GM19025 (cell line): ENCODE data around the gene ATF2.
A peak's percentile ranks its signal among the peaks of the same experiment; 100 is the strongest.
"Not testable (repeated sequence)": the region's sequence is repeated elsewhere in the genome, so short reads cannot be mapped to it uniquely, and the experiment has no call there.

Source experiments
- ATAC-seq: cut with Tn5 transposase; IDR thresholded peaks from one replicate; pipeline ENCODE4 v1.9.1; 2021; ENCODE audit warnings: mild to moderate bottlenecking, low read depth, moderate library complexity; ENCODE audit not compliant: unreplicated experiment

The ATF2 gene

DNA sequence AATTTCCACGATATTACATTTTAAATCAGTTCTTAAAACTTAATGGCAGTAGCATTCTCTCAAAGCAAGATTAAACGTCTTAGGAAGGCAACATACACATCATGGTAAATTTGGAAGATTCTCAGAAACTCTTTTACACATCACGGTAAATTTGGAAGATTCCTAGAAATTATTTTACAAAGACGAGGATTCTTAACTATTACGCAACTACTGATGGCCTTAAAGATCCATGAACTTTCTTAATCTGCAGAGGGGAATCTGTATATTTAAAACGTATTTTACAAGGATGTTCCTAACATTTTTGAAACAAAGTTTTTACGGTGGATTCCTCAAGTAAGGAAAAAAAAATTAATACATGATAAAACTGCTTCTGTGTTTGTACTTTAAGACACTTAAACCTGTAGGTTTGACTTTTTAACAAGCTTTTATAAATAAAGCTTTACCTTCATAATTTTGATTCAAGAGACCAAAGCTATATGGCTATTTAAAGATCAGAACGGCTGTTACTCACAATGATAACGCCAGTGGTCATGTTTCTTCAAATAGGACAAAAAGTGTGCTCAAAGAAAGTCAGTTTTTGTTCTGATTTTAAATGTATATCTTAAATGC is 1.7 kb downstream of the ATF2 start:
- ATAC-seq: no peak

DNA sequence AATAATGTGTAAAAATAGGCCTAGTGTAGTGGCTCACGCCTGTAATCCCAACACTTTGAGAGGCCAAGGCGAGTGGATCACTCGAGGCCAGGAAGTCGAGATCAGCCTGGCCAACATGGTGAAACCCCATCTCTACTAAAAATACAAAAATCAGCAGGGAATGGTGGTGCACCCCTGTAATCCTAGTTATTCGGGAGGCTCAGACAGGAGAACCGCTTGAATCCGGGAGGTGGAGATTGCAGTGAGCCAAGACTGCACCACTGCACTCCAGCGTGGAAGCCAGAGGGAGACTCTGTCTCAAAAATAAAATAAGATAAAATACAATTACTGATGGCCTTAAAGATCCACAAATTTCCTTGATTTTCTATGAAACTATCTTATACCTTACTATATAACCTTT is 3.8 kb downstream of the ATF2 start:
- ATAC-seq: no peak

DNA sequence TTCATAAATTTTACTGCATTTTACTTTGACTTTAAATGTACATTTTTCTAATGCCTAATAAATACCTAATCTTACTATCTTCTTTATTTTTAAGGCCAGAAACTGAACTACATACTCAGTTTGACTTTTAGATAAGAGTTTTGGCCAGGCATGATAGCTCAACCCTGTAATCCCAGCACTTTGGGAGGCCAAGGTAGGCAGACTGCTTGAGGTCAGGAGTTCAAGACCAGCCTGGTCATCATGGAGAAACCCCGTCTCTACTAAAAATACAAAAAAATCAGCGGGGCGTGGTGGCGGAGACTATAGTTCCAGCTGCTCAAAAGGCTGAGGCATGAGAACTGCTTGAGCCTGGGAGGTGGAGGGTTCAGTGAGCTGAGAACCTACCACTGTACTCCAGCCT is 9.1 kb downstream of the ATF2 start:
- ATAC-seq: no peak

DNA sequence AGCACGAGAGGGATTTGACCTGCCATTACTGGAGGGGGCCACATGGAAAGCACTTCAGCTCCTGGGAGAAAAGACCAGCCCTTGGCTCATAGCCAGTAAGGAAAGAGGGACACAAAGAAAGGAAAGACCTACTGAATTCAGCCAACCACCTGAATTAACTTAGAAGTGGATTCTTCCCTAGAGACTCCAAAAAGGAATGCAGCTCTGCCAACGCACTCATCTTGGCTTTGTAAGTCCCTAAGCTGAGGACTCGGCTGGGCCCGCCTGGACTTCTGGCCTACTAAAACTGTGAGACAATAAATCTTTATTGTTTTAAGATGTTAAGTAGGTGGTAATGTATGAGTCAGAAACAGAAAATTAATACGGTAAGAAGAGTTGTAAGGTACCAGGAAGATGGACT is 11.5 kb downstream of the ATF2 start:
- ATAC-seq: no peak

DNA sequence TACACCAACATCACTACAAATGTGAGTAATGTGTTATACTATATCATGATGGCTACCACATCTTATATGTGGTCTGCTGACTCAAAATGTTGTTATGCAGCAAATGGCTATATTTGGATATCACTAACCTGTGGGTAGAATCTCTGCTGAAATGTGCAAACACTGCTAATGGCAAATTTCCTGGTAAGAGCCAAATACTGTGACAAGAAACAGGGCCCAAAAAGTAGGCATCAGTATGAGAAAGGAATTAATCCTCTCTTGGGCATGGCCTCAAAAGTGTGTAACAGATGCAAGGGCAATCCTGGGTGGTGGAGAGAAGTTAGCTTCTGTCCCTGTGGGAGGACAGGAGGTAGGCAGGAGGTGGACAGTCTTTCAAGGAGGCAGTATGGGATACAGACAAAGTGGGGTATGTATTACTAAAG is 13.3 kb downstream of the ATF2 start:
- ATAC-seq: no peak

DNA sequence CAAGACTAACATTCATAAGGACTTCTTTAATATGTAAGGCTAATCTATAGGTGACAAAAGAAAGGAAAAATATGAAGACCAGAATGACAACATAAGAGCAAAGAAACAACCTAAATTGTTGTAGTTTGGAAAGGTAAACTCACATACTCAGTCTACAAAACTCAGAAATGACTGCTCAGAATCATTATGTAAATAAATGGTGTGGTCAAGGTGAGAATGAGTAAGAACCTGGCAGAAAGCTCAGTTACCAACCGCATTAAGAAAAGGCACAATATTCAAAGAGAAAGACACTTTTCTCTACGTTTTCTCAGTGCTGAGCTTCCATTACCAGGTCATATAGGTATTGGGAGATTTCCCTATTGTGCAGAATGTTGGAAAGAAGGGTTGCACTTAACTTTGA is 15.8 kb downstream of the ATF2 start:
- ATAC-seq: peak; percentile 70

DNA sequence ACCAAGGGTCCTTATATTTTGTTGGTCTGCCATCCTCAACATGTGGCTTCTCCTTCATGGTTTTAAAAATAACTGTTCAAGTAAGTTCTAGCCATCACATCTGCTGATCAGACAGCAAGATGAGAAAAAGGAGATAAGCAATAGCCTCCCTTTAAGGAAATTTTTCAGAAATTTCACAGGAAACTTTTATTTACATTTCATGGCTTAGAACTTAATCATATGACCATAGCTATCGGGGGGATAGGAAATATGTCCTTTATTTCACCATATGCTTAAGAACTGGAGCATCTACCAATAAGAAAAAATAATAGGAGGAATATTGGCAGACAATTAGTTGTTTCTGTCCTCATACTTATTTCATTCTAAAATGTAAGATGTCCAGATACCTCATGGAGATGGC is 16.2 kb downstream of the ATF2 start:
- no peak for ATAC-seq

DNA sequence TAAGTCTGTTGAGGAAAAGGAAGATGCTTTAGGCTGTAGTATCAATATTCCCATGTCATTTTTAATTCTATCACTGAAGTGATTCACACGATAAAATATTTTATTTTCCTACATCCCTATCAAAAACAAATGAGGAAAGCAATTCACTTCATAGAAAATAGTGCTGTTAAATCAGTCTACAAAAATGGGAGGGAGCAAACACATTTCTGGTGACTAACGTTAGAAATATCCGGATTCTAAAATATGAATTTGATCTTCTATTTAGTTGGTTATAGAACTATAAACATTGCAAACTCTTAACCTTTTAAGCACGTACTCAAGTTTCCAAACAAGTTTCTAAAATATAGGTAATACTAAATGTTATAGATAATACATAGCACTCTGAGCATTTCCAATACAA is 20.8 kb downstream of the ATF2 start:
- no peak for ATAC-seq

DNA sequence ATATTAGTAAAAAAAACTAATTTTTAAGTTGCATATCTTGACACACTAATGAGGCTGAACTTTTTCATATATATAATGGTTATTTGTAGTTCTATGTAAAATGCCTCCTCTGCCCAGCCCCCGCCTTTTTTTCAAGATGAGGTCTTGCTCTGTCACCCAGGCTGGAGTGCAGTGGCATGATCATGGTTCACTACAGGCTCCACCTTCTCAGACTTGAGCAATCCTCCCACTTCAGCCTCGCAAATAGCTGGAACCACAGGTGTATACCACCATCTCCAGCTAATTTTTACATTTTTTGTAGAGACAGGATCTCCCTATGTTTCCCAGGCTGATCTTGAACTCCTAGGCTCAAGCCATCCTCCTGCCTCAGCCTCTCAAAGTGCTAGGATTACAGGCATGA is 24.3 kb downstream of the ATF2 start:
- no peak for ATAC-seq

DNA sequence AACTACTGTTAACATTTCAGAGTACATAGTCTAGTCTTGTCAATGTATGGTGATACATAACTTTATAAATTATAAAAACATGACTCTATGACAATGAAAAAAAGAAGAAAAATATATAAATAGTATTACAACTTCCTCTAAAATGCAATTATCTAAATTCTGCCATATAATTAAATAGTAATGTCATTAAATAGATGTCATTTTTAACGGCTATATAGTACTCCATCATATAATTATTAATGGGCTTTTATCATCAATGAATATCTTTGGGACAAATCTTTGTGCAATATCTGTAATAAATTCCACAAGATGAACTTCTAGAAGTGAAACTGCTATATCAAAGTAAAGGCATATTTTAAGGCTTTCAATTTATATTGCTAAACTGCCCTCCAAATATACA is 24.8 kb downstream of the ATF2 start:
- no peak for ATAC-seq

DNA sequence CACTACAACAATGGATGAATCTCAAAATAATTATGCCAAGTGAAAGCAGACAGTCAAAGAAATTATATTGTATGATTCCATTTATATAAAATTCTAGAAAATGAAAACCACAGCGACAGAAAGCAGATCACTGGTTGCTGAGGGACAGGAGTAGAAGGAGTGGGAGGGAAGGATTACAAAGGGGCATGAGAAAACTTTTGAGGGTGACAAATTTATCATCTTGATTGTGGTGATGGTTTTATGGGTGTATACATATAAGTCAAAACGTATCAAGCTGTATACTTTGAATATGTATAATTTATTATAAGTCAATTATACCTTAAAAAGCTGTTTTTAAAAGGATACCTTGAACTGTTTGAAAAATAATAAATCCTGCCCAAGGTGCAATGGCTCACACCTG is 27.7 kb downstream of the ATF2 start:
- no peak for ATAC-seq

DNA sequence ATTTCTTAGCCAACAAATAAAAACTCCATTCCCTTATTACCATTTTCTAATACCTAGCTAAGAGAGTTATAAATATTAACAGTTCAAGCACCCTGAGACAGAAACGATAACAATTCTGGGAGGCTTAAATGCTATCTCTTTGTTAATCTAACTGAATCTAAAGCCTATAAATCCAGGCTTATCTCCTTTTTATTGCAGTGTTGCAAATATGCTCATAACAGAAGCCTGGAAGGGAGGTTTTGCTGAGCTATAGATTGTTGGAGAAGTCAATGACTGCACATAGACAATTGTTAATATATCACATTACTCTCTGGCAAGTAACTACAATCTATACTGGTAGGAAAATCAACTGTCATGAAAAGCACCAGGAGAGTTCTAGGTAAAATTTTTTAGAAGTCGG is 30.2 kb downstream of the ATF2 start:
- ATAC-seq: no peak

DNA sequence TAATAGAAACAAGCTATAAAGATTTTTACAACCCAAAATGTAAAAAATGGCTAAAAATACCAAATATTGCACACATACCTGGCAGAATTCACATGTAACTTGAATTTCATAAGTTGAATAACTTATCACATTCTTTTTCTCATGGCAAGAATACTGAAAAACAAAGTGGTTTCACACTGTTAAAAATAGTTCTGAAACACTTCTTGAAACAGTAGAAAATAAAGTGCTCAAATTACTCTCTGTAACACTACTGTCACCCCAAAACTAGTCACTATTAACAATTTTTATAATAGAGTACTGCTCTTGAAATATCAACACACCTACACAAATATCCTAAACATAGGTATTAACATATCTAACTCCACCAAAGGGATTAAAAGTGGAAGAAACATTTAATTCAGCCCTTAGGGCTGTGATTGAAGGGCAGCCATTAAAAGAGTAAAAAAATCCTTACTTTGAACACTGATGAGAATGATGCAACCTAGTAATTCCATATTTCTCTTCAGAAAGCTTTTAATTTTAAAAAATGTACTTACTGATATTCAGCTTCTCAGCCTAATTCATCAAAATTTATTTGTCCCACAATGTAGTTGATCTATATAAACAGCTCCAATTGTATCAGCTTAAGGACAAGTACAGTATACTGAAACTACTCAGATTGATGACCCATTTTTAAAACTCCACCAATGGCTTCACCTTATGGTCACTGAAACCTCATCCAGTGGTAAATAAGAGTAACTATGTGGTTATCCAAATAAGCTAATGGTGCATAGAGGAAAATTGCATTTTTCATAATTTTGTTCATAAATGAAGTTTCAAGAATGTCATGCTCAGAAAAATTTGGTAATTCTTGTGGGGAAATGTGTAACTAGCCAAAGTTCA is 31.4 kb downstream of the ATF2 start:
- ATAC-seq: peak; percentile 49

DNA sequence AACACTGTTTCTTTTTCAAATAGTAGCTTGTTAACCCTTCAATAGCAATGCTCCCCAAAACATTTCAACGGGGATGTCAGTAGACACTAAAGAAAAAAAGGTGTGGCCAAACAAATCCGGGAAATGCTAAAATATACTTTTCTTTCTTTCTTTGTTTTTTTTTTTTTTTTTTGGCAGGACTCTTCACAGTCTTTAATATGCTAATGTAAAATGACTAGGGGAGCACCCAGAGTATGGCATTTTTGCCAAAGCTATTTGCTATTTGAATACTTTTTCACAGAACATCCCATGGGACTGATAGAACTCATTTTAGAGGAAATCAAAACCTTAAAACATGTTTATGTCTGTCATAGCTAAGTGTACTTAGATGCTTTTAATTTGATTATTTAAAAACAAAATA is 32.1 kb downstream of the ATF2 start:
- ATAC-seq: no peak

DNA sequence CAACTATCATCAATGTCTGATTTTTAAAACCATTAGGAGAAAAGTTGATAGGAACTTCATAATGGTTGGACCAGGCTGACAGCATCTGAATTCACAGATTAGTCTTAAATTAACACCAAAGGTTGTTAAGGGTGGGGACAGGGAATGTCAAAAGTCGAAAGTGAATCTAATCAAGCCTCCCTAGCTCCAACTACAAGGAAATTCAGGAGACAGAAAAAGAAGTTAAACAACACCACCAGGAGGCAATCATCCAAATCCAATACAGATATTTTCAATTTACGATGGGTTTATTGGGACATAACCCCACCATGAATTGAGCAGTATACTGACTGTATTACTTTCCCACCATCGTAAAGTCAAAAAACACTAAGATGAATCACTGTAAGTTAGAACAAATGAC is 32.8 kb downstream of the ATF2 start:
- no peak for ATAC-seq

DNA sequence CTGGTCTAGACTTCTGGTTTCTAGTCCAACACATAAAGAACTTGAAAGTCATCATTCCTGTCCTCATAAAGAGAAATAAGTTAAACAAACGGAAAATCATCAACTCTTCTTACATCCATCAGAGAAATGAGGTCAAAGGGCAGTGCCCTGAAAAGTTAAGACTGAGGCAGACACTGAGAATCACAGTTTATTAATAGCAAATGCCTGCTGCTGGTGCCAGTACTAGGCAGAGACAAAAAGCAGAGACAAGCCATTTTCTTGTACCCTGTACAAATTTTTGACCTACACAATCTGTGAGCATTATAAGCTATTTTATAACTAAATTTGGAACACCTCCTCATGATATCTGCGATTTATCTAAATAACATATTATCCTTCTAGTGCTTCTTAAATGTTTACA is 36.8 kb downstream of the ATF2 start:
- no peak for ATAC-seq

DNA sequence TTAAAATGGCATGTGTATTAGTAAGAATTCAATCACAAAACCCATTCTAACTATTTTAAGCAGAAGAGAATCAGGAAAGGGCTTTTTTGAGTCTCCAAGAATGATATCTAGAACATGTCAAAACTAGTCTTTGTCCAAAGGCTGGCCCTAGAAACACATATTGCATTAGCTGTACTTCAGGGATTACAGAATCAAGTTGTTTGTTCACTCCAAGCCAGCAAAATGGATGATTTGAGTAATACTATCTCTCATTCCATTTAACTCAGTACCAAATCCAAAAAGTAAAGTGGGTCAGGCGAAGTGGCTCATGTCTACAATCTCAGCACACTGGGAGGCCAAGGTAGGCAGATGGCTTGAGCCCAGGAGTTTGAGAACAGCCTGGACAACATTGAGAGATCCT is 41.3 kb downstream of the ATF2 start:
- ATAC-seq: no peak

DNA sequence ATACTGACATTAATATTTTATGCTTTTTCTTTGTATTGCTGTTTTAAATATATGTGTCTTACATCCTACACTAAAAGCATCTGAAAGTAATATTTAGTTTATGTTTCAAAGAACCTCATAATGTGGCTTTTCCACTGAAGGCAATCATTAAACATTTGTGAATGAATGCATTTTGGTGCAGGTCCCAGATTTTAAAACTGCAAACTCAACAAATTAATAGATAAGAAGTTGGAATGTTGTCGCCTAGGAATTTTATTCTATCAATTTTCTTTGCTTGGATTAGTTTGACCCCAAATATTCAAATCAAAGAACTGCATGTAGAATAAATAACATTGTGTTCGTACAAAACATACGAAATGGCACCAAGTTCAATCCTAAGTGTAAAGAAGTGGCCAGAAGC is 44.7 kb downstream of the ATF2 start:
- ATAC-seq: no peak

DNA sequence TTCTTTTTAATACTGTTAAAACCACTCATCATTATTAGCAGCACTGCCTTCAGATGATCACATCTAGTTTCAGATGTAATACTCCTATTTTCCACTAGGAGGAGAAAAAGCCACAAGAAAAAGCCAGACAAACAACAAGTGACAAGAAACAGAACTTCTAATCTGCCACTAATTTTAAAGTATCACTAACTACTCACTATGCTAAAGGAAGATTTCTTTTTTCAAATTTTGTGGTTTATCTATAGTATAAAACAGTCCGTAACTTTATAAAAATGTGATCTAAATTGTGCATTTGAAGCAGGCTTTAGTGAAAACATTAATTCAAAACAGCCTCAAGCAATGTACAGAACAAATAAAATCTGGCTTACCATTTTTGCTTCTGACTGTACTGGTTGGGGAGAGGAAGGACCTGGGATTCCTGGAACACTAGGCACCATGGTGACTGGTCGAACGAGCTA is 56.8 kb downstream of the ATF2 start:
- ATAC-seq: no peak

DNA sequence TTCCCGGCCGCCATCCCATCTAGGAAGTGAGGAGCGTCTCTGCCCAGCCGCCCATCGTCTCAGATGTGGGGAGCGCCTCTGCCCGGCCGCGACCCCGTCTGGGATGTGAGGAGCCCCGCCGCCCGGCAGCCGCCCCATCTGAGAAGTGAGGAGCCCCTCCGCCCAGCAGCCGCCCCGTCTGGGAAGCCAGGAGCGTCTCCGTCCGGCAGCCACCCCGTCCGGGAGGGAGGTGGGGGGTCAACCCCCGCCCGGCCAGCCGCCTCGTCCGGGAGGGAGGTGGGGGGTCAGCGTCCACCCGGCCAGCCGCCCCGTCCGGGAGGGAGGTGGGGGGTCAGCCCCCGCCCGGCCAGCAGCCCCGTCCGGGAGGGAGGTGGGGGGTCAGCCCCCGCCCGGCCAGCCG is 59.9 kb downstream of the ATF2 start:
- ATAC-seq: not testable (repeated sequence)

DNA sequence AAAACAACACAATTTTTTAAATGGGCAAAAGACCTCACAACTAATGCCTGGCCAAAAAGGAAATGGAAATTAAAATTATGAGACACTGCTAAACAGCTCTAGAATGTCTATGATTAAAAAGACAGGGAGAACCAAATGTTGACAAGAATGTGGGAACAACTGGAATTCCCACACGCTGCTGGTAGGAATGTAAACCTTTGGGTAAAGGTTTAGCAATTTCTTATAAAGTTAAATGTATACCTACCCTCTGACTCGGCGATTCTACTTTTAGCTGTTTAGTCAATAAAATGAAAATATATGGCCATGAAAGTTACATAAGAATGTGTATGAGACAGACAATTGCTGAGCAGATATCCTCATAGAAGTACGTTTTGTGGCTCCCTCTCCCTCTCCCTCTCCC is 60.9 kb downstream of the ATF2 start:
- ATAC-seq: no peak

DNA sequence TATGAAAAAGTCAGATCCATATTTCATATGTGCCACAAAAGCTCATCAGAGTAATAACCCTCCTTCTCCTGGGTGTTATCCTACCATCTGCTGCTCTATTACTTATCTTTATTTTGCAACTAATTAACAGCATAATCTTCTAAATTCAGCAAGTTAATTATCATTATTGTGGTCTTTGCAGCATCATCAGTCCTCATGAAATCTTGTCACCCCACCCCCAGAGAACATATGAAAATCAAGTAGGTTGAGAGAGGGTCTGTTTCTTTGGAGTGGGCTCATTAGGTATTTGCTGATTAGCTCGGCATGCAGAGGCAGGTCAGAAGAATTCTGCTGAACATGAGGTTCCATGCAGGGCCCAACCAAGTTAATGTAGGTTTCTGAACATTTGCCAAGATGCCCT is 64.8 kb downstream of the ATF2 start:
- ATAC-seq: no peak
